Trophoblast cell (in vitro differentiated cells and primary cell): ENCODE results near the gene TTPAL.
"Not testable (repeated sequence)": the region's sequence is repeated elsewhere in the genome, so short reads cannot be mapped to it uniquely, and the experiment has no call there.

Source experiments
- DNase-seq, 2 donors: peaks; one replicate each; pipeline ENCODE4 v3.0.0-alpha.2; 2016
- H2AFZ ChIP-seq: 2 replicates; pipeline ENCODE4 v1.6.1; 2013; ENCODE audit warnings: low read length, moderate library complexity, mild to moderate bottlenecking; ENCODE audit not compliant: insufficient read depth, poor library complexity
- H2AK5ac ChIP-seq: 2 replicates; pipeline ENCODE4 v1.6.1; 2013; ENCODE audit warnings: mild to moderate bottlenecking, low read length
- H2BK120ac ChIP-seq: 2 replicates; pipeline ENCODE4 v1.6.1; 2013; ENCODE audit warnings: low read length, mild to moderate bottlenecking, moderate library complexity; ENCODE audit not compliant: insufficient read depth, poor library complexity
- H2BK12ac ChIP-seq: 2 replicates; pipeline ENCODE4 v1.6.1; 2013; ENCODE audit warnings: mild to moderate bottlenecking, low read length, moderate library complexity
- H2BK5ac ChIP-seq: 2 replicates; pipeline ENCODE4 v1.6.1; 2013; ENCODE audit warnings: low read length, low read depth, moderate library complexity, mild to moderate bottlenecking; ENCODE audit not compliant: poor library complexity
- H3K14ac ChIP-seq: 2 replicates; pipeline ENCODE4 v1.6.1; 2013; ENCODE audit warnings: mild to moderate bottlenecking, low read length
- H3K18ac ChIP-seq: 2 replicates; pipeline ENCODE4 v1.6.1; 2013; ENCODE audit warnings: mild to moderate bottlenecking, low read length
- H3K23ac ChIP-seq: 2 replicates; pipeline ENCODE4 v1.6.1; 2013; ENCODE audit warnings: low read length
- H3K27ac ChIP-seq: 2 replicates; pipeline ENCODE4 v1.5.1; 2013; ENCODE audit warnings: low read depth, mild to moderate bottlenecking, inconsistent platforms, low read length, moderate library complexity
- H3K27me3 ChIP-seq: 2 replicates; pipeline ENCODE4 v1.6.1; 2013; ENCODE audit warnings: inconsistent platforms, mild to moderate bottlenecking, low read length, moderate library complexity; ENCODE audit not compliant: insufficient read depth
- H3K36me3 ChIP-seq, 2 experiments: 1 replicate in 1 of 2; 2 replicates in 1 of 2; pipeline ENCODE4 v1.6.1; 2013; ENCODE audit warnings: low read length in 2 of 2, mild to moderate bottlenecking in 2 of 2, moderate library complexity in 1 of 2; ENCODE audit not compliant: insufficient read depth in 2 of 2, control insufficient read depth in 1 of 2
- H3K4ac ChIP-seq: 2 replicates; pipeline ENCODE4 v1.6.1; 2013; ENCODE audit warnings: low read depth, mild to moderate bottlenecking, low read length, moderate library complexity
- H3K4me1 ChIP-seq, 2 experiments: 1 replicate in 1 of 2; 2 replicates in 1 of 2; pipeline ENCODE4 v1.6.1; 2013; ENCODE audit warnings: low read length in 2 of 2, mild to moderate bottlenecking in 2 of 2, moderate library complexity in 1 of 2; ENCODE audit not compliant: insufficient read depth in 2 of 2, control insufficient read depth in 1 of 2
- H3K4me2 ChIP-seq: 2 replicates; pipeline ENCODE4 v1.6.1; 2013; ENCODE audit warnings: inconsistent platforms, mild to moderate bottlenecking, low read length, moderate library complexity
- H3K4me3 ChIP-seq: 2 replicates; pipeline ENCODE4 v1.5.1; 2013; ENCODE audit warnings: mild to moderate bottlenecking, low read depth, low read length, inconsistent platforms
- H3K79me1 ChIP-seq: one replicate; pipeline ENCODE4 v1.6.1; 2013; ENCODE audit warnings: low read length
- H3K79me2 ChIP-seq: 2 replicates; pipeline ENCODE4 v1.6.1; 2013; ENCODE audit warnings: low read length, mild to moderate bottlenecking; ENCODE audit not compliant: control insufficient read depth, insufficient read depth, poor library complexity
- H3K9ac ChIP-seq: 2 replicates; pipeline ENCODE4 v1.6.1; 2013; ENCODE audit warnings: mild to moderate bottlenecking, low read length
- H3K9me3 ChIP-seq: 2 replicates; pipeline ENCODE4 v1.6.1; 2013; ENCODE audit warnings: low read depth, mild to moderate bottlenecking, control low read depth, inconsistent platforms, low read length; ENCODE audit not compliant: insufficient read depth
- H4K12ac ChIP-seq: 2 replicates; pipeline ENCODE4 v1.6.1; 2013; ENCODE audit warnings: low read depth, mild to moderate bottlenecking, low read length, moderate library complexity
- H4K8ac ChIP-seq: 2 replicates; pipeline ENCODE4 v1.6.1; 2013; ENCODE audit warnings: low read depth, mild to moderate bottlenecking, low read length, moderate library complexity
- H4K91ac ChIP-seq: one replicate; pipeline ENCODE4 v1.6.1; 2013; ENCODE audit warnings: low read depth, mild to moderate bottlenecking, low read length, moderate library complexity
- WGBS: extraction: QIAGEN DNeasy Blood & Tissue Kit; methylation state at CpG from one replicate; pipeline ENCODE4 v1.1.7; 2013; ENCODE audit warnings: missing lambda C conversion rate; ENCODE audit not compliant: insufficient read length, insufficient coverage; ENCODE audit errors: extremely low coverage; 5-methylcytosine and 5-hydroxymethylcytosine counted together

The TTPAL gene

DNA sequence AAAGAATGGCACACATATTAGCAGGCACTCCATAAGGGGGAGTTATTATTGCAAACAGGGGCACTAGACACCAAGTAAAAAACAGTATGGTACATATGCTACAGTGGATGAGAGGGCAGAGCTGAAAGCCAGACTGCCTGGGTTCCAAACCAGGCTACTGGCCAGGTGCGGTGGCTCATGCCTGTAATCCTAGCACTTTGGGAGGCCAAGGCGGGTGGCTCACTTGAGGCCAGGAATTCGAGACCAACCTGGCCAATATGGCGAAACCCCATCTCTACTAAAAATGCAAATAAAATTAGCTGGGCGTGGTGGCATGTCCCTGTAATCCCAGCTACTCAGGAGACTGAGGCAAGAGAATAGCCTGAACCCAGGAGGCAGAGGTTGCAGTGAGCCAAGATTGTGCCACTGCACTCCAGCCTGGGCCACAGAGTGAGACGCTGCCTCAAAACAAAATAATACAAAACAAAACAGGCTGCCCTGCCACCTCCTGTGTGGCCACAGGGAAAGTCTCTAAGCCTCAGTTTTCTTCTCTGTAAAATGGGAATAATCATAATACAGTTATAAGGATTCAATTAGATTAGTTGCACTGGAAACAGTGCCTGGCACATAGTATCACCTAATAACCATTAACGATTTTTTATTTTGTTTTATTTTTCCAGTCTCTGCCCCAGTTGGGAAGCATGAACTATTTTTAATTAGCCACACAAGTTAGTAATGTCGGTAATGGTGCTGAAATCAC is 7.5 kb upstream of the TTPAL start:
- H3K23ac ChIP-seq, result no peak overlapping the region
- no peak overlapping the region for H2BK5ac ChIP-seq
- H3K9me3 ChIP-seq, result no peaks in the 10 kb centered on the region
- WGBS, result no CpG with 5 or more reads among the region's 8 CpGs
- no peaks in the 10 kb centered on the region for H3K79me2 ChIP-seq
- H3K4me3 ChIP-seq, result no peak overlapping the region
- H2BK120ac ChIP-seq, result no peak overlapping the region
- H3K79me1 ChIP-seq, result no peaks in the 10 kb centered on the region
- no peak overlapping the region for H3K4ac ChIP-seq
- H3K36me3 ChIP-seq, result no peaks in the 10 kb centered on the region
- no peaks in the 10 kb centered on the region for H3K27me3 ChIP-seq
- H4K8ac ChIP-seq, result no peak overlapping the region
- H2AK5ac ChIP-seq, result no peak overlapping the region
- no peak overlapping the region for H4K91ac ChIP-seq
- no peak overlapping the region for H2AFZ ChIP-seq
- DNase-seq, result no peak
- no peak overlapping the region for H3K27ac ChIP-seq
- H3K18ac ChIP-seq, result no peak overlapping the region
- no peak overlapping the region for H3K14ac ChIP-seq
- H2BK12ac ChIP-seq, result no peak overlapping the region
- no peaks in the 10 kb centered on the region for H3K4me1 ChIP-seq
- no peak overlapping the region for H3K4me2 ChIP-seq
- H4K12ac ChIP-seq, result no peak overlapping the region
- no peak overlapping the region for H3K9ac ChIP-seq

- Histone ChIP-seq H3K23ac (no peak overlapping the region), H3K4me2 (no peak overlapping the region), H3K4me1 (peaks cover 2 to 3% of the 10 kb centered on the region in 2 experiments), H2BK5ac (no peak overlapping the region), H4K12ac (no peak overlapping the region), H3K9ac (no peak overlapping the region), H4K91ac (no peak overlapping the region), H3K27me3 (no peaks in the 10 kb centered on the region), H2BK120ac (no peak overlapping the region), H4K8ac (no peak overlapping the region), H2AK5ac (no peak overlapping the region), H3K9me3 (no peaks in the 10 kb centered on the region), H2AFZ (no peak overlapping the region), H3K14ac (no peak overlapping the region), H3K4ac (no peak overlapping the region), H2BK12ac (no peak overlapping the region), H3K36me3 (no peaks in the 10 kb centered on the region), H3K4me3 (no peak overlapping the region), H3K79me1 (no peaks in the 10 kb centered on the region), H3K79me2 (no peaks in the 10 kb centered on the region), H3K27ac (no peak overlapping the region), H3K18ac (no peak overlapping the region)
- DNase-seq, result no peak
- no CpG with 5 or more reads among the region's 5 CpGs for WGBS
Observed at GRCh38 chr20:44470327-44470726, 5.3 kb upstream of the TTPAL start.

DNA sequence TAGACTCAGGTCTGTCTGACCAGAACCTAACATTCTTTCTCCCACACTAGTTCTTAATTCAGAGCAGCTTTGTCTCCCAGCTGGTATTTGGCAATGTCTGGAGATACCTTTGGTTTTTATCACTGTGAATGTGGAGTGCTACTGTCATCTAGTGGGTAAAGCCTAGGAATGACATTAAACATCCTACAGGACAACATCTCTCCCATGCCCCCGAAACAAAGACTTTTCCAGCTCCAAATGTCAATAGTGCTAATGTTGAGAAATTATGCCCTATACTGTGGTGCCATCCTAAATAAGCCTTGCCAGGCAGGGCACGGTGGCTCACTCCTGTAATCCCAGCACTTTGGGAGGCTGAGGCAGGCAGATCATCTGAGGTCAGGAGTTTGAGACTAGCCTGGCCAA is 4.2 kb upstream of the TTPAL start:
- Histone ChIP-seq H3K27ac (no peak overlapping the region), H3K18ac (no peak overlapping the region), H3K9me3 (no peaks in the 10 kb centered on the region), H3K79me1 (peaks cover 5% of the 10 kb centered on the region), H3K14ac (no peak overlapping the region), H3K36me3 (no peaks in the 10 kb centered on the region), H3K4ac (no peak overlapping the region), H3K4me3 (no peak overlapping the region), H3K27me3 (no peaks in the 10 kb centered on the region), H3K4me1 (peaks cover 7 to 8% of the 10 kb centered on the region in 2 experiments), H4K91ac (no peak overlapping the region), H3K79me2 (peaks cover 7% of the 10 kb centered on the region), H2BK5ac (no peak overlapping the region), H2BK12ac (no peak overlapping the region), H2BK120ac (no peak overlapping the region), H4K12ac (no peak overlapping the region), H3K4me2 (no peak overlapping the region), H2AFZ (no peak overlapping the region), H2AK5ac (no peak overlapping the region), H3K9ac (no peak overlapping the region), H4K8ac (no peak overlapping the region), H3K23ac (no peak overlapping the region)
- peak in 1 of 2 donors; percentile 45 for DNase-seq
- WGBS, result no CpG with 5 or more reads among the region's 2 CpGs

DNA sequence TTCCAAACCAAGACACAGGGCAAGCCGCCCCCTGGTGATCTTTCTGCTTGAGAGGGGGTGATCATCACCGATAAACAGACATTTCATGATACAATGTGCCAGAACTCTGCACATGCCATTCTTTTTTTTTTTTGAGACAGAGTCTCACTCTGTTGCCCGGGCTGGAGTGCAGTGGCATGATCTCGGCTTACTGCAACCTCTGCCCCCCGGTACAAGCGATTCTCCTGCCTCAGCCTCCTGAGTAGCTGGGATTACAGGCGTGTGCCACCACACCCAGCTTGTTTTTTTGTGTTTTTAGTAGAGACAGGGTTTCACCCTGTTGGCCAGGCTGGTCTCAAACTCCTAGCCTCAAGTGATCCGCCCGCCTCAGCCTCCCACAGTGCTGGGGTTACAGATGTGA is 3.4 kb upstream of the TTPAL start:
- not testable (repeated sequence) for H3K27me3 ChIP-seq, H3K27ac ChIP-seq, DNase-seq, H2AFZ ChIP-seq, H3K79me1 ChIP-seq, H3K18ac ChIP-seq, H4K12ac ChIP-seq, H3K4me2 ChIP-seq, H3K79me2 ChIP-seq, H3K14ac ChIP-seq, H3K23ac ChIP-seq, H2BK12ac ChIP-seq, H2BK120ac ChIP-seq, H3K9me3 ChIP-seq, H4K8ac ChIP-seq, H3K4ac ChIP-seq, H2BK5ac ChIP-seq, H2AK5ac ChIP-seq, H4K91ac ChIP-seq, H3K9ac ChIP-seq, H3K36me3 ChIP-seq, H3K4me3 ChIP-seq
- no CpG with 5 or more reads among the region's 9 CpGs for WGBS
- H3K4me1 ChIP-seq, result peaks cover 7 to 13% of the 10 kb centered on the region in 2 experiments
